ENCODE measurements around the gene TFDP2.
"Not testable (repeated sequence)": the region's sequence is repeated elsewhere in the genome, so short reads cannot be mapped to it uniquely, and the experiment has no call there.

The TFDP2 gene

GRCh38 chr3:142077155-142077858 is 72.0 kb downstream of the TFDP2 start:
- no peak for DNase-seq (ENCODE audit: low read depth in 2 of 3, low spot score in 2 of 3)

- not testable (repeated sequence) for DNase-seq (ENCODE audit: low read depth in 2 of 3, low spot score in 2 of 3)
These were observed 73.7 kb downstream of the TFDP2 start for GRCh38 chr3:142075656-142076055.

GRCh38 chr3:142072816-142073215 is 76.5 kb downstream of the TFDP2 start:
- DNase-seq (ENCODE audit: low read depth in 2 of 3, low spot score in 2 of 3): no peak

DNA sequence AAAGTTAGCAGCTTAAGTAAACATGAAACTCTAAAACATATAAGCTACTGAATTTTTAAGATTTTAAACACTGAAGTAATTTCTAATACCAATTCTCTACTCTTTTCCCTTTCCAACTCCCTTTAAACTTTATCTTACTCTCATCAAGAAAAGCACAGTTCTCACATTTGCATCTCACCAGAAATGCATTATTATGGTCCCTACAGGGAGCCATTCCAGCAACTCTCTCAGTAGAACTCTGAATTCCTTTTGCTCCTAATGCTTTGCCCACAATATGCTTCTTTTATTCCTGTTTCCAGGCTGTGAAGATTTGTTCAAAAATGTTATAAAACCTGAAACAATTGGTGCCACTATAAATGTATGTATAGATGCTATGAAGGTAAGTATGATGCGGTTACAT is 83.4 kb downstream of the TFDP2 start:
- DNase-seq (ENCODE audit: low read depth in 2 of 3, low spot score in 2 of 3): no peak

DNA sequence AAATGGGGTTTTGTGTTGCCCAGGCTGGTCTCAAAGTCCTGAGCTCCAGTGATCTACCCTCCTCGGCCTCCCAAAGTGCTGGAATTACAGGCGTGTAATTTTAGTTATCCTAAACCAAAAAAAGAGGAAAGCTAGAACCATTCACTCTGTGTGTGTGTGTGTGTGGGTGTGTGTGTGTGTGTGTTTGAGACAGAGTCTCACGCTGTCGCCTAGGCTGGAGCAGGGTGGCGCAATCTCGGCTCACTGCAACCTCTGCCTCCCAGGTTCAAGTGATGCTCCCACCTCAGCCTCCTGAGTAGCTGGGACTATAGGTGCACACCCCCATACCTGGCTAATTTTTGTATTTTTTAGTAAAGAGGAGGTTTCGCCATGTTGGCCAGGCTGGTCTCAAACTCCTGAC is 84.0 kb downstream of the TFDP2 start:
- DNase-seq (ENCODE audit: low read depth in 2 of 3, low spot score in 2 of 3): no peak

DNA sequence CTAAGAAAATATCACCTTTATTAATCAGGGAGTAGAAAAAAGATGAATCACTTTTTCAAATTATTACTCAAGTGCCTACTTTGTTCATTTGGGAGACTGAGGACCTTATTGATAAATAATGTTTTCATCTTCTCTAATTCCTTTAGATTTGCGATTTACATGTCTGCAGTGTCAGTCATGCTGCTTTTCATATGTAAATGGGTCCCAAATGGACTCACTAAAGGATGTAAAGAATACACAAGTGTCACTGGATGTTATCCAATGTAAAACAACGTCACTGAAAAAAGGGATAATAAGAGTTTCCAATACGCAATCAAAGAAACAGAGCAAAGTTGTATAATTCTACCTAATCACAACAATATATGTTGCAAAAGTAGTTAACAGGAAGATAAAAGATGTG is 84.9 kb downstream of the TFDP2 start:
- no peak for DNase-seq (ENCODE audit: low read depth in 2 of 3, low spot score in 2 of 3)

DNA sequence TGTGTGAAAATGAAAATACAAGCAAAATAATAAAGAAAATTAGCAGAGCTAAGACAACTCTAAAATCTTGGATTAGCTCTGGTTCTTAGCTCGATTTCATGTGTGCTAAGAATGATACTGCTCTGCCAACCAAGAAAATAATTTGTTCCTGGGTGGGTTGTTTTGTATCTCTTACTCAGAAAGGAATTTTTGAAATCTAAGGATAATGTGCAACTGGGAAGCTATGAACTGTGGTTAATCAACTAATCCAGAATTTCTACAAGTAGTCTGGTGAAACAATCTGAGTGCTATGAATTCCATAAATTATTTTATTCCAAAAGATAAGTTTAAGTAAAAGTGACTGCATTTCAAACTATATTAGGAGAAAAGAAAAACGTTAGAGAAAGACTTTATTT is 92.0 kb downstream of the TFDP2 start:
- DNase-seq (ENCODE audit: low read depth in 2 of 3, low spot score in 2 of 3): no peak

DNA sequence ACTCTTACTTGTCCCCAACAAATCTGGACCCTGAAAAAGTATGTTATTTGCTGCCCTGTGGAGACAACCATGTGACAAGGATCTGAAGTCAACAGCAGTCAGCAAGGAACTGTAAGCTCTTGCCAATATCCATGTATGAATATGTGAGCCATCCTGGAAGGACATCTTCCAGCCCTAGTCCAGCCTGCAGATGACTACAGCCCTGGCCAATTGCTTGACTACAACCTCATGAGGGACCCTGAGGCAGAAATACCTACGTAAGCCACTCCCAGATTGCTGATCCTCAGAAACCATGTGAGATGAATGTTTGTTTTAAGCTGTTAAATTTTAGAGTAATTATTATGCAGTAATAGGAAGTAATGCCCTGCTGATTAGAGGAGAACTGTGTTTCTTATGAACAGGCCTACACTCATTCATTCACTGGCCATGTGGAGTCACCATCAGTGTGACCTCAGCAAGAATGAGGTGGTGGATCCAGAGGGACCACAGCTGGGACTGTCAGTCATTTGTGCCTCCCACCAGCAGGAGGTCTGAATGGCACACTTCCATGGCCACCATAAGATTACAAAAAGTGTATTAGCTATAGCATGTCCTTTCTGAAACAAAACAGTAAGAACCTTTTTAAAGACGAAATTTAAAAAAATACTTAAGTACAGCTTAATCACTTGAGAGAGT is 92.6 kb downstream of the TFDP2 start:
- DNase-seq (ENCODE audit: low read depth in 2 of 3, low spot score in 2 of 3): no peak

DNA sequence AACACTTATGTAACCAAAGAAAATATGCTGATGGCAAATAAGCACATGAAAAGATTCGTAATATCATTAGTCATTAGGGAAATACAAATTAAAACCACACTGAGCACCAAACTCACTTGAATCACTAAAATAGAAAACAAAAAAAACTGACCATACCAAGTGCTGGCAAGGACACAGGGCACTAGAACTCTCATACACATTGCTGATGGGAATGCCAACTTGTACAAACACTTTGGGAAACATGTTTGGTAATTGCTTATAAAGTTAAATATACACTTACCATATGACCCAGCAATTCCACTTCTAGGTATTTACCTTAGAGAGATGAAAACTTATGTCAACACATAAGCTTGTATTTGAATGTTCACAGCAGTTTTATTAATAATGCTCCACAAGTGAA is 95.5 kb downstream of the TFDP2 start:
- DNase-seq (ENCODE audit: low read depth in 2 of 3, low spot score in 2 of 3): no peak

DNA sequence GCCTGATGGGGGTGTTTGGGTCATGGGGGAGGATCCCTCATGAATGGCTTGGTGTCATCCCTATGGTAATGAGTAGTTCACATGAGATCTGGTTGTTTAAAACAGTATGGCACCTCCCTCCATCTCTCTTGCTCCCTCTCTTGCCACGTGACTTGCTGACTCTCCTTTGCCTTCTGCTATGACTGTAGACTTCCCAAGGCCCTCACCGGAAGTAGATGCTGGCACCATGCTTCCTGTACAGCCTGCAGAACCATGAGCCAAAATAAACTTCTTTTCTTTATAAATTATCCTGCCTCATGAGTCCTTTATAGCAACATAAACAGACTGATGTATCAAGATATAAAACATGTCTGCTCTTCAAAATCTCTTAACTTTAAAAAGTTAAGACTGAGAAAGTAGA is 96.1 kb downstream of the TFDP2 start:
- no peak for DNase-seq (ENCODE audit: low read depth in 2 of 3, low spot score in 2 of 3)

- DNase-seq (ENCODE audit: low read depth in 2 of 3, low spot score in 2 of 3): no peak
These were observed 98.0 kb downstream of the TFDP2 start for GRCh38 chr3:142051351-142051750.

DNA sequence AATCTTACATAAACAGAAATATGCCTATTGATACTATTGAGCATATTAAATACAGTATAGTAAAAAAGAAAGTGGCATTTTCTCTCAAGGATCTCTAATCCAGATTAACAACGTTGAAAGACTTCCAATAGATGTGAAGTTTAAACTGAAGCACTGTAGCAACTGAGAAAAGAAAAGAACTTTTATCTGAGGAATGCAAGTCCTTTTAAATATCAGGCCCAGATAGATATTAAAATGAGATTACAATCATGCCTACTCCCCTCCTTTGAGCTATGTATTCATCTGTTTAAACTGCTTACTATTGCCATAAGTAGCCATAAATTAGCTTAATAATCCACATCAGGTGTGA is 102.3 kb downstream of the TFDP2 start:
- DNase-seq (ENCODE audit: low read depth in 2 of 3, low spot score in 2 of 3): no peak

DNA sequence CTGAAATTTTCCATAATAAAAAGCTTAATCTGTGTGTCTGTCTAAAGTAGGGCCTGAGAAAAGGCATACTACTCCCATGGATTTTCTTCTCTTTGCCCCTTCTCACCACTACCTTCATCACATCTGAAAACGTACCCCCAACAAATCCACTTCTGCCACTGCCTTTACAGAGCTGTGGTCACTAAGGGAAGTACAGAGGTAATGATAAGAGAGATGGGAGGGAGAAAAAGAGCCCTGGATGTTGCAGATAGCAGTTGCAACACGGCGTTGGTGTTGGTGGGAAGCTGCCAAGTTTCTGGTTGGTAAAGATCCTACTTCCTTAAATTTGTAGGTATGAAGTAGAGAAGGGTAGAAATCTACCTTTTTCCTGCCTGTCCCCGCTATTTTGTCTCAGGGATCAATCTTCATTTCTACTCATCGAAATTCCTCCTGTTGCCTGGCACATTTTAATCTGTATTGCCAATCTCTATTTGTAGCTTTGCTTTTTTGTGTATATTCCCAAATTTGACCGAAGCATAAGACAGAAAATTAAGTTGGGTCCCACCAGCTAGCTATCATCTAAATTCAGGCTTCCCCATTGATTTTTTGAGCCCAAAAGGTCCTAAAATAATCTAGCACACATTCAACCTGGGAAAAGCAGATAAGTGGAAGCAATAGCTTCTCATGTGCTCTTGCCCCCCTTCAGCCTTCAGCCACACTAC is 102.9 kb downstream of the TFDP2 start:
- DNase-seq (ENCODE audit: low read depth in 2 of 3, low spot score in 2 of 3): no peak

DNA sequence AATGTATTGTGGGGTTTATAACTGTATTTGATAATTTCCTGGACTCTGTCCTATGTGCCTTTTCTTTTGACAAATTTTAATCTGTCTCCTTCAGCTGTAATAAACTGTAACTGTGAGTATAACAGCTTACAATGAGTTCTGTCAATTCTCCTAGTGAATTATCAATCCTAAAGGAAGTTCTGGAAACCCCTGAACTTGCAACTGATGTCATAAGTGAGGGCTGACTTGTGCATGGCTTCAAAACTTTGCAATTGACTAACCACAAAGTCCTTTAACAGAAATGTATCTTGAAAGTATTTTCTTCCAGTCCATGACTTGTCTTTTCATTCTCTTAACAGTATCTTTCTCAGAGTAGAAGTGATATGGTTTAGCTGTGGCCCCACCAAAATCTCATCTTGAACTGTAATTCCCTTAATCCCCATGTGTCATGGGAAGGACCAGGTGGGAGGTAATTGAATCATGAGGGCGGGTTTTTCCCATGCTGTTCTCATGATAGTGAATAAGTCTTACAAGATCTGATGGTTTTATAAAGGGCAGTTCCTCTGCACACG is 108.3 kb downstream of the TFDP2 start:
- no peak for DNase-seq (ENCODE audit: low read depth in 2 of 3, low spot score in 2 of 3)

- DNase-seq (ENCODE audit: low read depth in 2 of 3, low spot score in 2 of 3): no peak
These were observed 113.9 kb downstream of the TFDP2 start for GRCh38 chr3:142035308-142035922.

GRCh38 chr3:142033292-142033691 is 116.1 kb downstream of the TFDP2 start:
- DNase-seq (ENCODE audit: low read depth in 2 of 3, low spot score in 2 of 3): no peak

DNA sequence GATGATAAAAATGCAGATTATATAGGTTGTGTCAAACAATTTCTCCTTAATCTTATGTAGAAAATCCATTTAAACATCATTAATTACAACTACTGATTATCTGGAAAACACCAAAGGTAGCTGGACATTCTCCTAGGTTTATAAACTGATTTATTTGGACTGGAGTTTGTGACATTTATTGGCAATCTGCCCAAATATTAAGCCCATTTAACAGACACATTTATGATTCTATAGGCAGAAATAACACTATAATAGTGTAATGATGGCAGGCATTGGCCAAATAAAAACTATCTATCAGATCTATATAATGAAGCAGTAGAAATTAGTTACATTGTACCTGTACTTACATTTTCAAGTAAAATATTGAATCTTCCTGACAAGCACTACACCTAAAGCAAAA is 117.8 kb downstream of the TFDP2 start:
- no peak for DNase-seq (ENCODE audit: low read depth in 2 of 3, low spot score in 2 of 3)

DNA sequence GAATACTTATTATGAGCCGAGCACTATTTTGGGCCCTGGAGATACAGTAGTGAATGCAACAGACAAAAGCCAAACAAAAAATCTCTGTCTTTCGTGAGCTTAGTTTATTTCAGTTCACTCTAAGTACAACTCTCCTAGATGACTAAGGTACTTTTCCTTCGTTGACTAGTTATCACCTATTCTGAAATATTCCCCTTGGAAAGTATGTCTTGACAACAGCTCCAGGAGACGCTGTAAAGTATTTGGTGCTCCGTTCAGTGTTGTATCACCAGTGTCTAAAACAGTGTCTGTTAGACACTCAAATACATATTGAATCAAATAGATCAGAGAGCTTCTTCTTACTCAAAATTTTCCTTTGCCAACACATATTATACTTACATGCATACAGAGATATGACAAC is 119.6 kb downstream of the TFDP2 start:
- DNase-seq (ENCODE audit: low read depth in 2 of 3, low spot score in 2 of 3): no peak

DNA sequence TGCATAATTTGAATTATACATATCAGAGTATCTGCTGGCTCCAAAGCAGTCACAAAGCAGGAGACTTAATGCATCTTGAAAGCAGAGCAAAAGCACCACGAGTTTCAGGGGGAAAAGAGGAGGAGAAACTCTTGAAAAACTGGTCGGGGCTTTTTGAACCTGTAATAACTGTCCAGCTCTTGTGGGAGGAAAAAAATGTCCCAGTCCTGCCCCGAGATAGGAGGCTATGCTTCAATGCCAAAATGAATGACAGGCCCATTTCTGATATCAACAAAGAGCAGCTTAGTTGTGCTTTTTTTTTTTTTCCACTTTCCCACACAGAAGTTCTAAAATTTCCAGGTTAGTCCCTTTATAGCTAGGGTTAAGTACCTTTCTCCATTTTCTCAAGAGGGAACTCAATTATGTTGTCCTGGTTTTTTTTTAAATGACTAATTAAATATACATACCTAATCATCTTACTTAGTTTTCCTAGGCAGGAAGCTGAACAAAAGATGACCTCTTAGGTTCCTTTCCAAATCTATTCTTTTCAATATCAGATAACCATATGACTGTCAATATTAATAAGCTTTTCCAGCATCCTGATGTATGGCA is 120.2 kb downstream of the TFDP2 start:
- no peak for DNase-seq (ENCODE audit: low read depth in 2 of 3, low spot score in 2 of 3)

DNA sequence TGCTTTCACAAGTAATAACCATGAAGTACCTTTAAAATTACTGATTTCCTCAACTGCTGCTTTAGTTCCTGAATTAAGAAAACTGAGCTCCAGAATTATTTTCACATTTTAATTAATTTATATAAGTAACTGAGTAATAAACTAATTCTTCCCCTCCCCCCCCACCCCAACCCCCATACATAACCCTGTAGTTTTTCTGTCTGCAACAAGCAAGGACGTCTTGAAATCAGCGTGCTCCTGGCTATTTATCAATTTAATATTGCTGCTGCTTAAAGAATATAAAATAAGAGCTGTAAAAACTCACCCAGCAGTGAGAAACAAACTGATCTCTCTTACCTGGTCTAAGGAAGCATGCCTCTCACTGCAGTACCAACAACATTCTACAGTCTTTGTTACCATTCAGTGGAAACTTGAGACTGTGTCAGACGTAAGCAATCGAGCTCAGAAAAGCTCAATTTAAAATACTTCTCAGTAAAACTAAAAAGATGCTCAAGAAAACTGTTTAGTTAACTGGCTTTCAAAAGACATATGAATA is 121.0 kb downstream of the TFDP2 start:
- no peak for DNase-seq (ENCODE audit: low read depth in 2 of 3, low spot score in 2 of 3)

DNA sequence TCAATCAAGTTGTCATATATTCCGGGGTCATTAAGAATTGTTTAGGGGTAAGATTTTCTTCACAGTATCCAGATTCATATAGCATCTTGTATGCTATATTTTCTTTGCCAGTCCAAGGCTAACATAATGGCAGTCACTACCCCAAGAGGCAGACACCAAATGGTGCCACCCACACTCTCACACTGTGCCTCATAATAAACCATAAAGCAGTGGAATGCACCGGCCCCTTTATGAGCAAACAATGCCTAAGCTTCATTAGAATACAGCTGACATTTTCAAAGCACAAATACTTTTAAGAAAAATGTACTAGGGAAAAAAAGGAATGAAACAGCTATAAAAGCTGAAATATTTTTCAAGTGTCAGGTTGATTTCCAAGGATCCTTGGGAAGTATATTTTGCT is 121.6 kb downstream of the TFDP2 start:
- no peak for DNase-seq (ENCODE audit: low read depth in 2 of 3, low spot score in 2 of 3)

All from activated CD8-positive, alpha-beta memory T cell treated with anti-CD3 and anti-CD28 coated beads for 48 hours (primary cell).